ENCODE measurements around the gene ADRB1. TPM values are rescaled to one million over a fixed set of nuclear protein-coding genes. Genes with fewer than 3 reads are reported as not detected.

Gene ADRB1
- total and polyA plus RNA-seq, 5 experiments from 2014 or later: 0.08 to 0.12 TPM; not detected in 3

DNA sequence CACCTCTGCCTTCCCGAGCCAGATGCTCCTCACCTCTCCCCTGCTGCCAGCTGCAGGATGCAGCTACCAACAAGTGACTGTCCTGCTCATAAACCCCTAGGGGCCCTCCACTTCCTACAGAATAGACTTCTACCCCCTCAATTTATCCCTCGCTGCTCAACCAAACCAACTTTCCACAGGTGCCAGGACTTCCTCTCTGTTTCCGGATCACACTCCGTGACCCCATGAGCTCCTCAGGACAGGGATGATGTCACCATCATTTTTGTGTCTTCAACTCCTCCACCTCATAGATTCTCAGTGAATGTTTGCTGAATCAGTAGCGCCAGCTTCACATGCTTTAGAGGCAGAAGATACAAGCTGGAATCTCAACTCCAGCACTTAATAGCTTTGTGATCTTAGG lies 25.8 kb upstream of the ADRB1 start:
- Mint-ChIP-seq H3K4me1 (no peaks in the 10 kb centered on the region), H3K27ac (peak overlapping the region in 1 of 10 donors; percentile 76), H3K27me3 (peaks cover 6 to 56% (median 18%) of the 10 kb centered on the region in 5 donors), H3K9me3 (peaks cover 0 to 10% (median 8%) of the 10 kb centered on the region in 9 donors), H3K36me3 (peaks cover 0 to 6% (median 5%) of the 10 kb centered on the region in 3 donors), H3K4me3 (no peak overlapping the region)
- no peak for DNase-seq
- POLR2A ChIA-PET: no interaction called here
- ATAC-seq: no peak

- peaks cover 0 to 10% (median 8%) of the 10 kb centered on the region in 9 donors for H3K9me3 Mint-ChIP-seq
- no peak overlapping the region for H3K27ac Mint-ChIP-seq
- H3K4me3 Mint-ChIP-seq: no peak overlapping the region
- POLR2A ChIA-PET: no interaction called here
- ATAC-seq (no peak), DNase-seq (no peak)
- H3K4me1 Mint-ChIP-seq: peaks cover 0 to 6% (median 4%) of the 10 kb centered on the region in 4 donors
- H3K27me3 Mint-ChIP-seq: peaks cover 10 to 60% (median 19%) of the 10 kb centered on the region in 5 donors
- peaks cover 0 to 6% (median 5%) of the 10 kb centered on the region in 3 donors for H3K36me3 Mint-ChIP-seq
These were observed 24.4 kb upstream of the ADRB1 start for GRCh38 chr10:114019226-114019625.

GRCh38 chr10:114021154-114021553 lies 22.5 kb upstream of the ADRB1 start:
- ATAC-seq (no peak), DNase-seq (no peak)
- Mint-ChIP-seq H3K36me3 (no peaks in the 10 kb centered on the region), H3K4me3 (no peak overlapping the region), H3K4me1 (peaks cover 11 to 24% (median 18%) of the 10 kb centered on the region in 4 donors), H3K9me3 (peaks cover 0 to under 1% (median 0%) of the 10 kb centered on the region in 9 donors), H3K27ac (no peak overlapping the region), H3K27me3 (peaks cover 6 to 57% (median 19%) of the 10 kb centered on the region in 5 donors)
- POLR2A ChIA-PET: no interaction called here

DNA sequence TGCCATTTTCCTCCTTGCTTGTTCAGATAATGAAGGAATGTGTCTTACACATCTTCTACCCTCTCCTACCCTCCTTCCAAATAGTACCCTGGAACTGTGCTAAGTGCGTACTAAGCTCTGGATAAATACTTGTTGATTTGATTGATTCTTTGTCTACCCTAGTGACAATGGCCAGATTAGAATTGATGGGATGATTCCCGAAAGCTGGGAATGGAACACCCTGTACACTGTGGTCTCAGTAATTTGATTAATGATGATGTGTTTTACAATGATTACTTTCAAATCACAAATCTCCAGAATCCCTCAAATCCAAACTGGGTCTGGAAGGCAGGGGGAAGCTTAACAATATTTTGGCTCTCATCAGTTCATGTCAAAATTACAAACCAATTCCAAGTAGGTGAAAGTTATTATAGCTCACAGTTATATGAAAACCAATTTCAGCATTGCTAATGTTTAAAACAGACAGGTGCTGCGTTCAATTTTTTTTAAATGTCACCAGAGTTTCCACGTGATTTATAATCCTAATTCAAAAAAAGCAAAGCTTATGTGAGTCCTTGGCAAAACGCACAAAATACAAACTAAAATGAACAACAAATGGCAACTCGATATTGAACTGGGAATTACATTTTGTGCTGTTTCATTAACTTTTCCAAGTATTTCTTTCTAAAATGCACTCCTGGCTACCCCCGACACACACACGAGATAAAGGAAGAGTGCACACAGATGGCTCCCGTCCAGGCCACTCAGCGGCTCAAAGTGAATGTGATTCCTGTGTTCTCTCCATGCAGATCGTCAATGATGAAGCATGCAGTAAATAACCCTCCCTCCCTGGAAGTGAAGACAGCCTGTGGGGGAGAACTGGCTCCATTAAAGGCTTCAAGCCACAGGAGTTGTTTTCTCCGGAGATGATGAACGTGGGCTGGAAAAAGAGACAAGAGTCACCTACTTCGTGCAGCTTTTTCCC lies 21.7 kb upstream of the ADRB1 start:
- Mint-ChIP-seq H3K4me3 (no peak overlapping the region), H3K4me1 (peaks cover 11 to 24% (median 18%) of the 10 kb centered on the region in 4 donors), H3K36me3 (no peaks in the 10 kb centered on the region), H3K27me3 (peaks cover 6 to 54% (median 19%) of the 10 kb centered on the region in 5 donors), H3K9me3 (no peaks in the 10 kb centered on the region), H3K27ac (peak overlapping the region in 1 of 10 donors; percentile 2)
- DNase-seq: no peak
- ATAC-seq: no peak
- POLR2A ChIA-PET: no interaction called here

DNA sequence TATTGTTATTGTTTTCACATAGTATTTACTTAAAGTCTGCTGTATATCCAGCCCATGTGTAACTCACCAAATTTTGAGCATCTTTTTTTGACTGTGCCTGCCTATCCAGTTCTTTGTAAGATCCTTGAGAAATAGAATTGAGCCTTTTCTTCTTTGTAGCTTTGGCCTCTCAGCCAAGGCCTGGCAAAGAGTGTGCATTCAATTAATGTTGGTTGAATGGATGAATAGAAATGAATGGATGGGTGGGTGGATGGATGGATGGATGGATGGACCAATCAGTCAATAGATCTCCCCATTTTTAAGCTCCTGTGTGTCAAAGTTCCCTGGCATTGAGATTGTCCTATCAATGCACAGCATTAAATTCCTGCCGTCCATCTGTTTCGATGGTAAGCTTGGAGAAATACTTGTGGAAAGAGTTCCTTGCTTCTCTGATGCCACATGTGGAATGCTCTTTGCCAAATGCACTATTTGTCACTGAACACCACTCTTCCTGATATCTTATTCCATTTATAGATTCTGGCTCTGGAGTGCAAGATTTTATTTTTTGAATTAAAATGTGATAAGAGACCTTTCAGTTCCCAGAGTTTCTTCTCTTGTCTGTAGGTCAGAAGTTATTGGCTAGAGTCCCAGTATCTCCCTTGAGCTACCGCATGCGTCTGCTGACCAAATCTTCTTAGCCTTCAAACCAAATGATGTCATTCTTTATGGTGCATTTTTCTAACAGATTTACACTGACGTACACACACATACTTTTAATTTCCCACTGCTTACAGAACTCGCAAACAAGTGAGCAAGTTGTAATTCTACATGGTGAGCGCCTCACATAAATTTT lies 20.7 kb upstream of the ADRB1 start:
- Mint-ChIP-seq H3K27me3 (peaks cover 5 to 57% (median 19%) of the 10 kb centered on the region in 5 donors), H3K4me1 (peaks cover 12 to 24% (median 18%) of the 10 kb centered on the region in 4 donors), H3K36me3 (no peaks in the 10 kb centered on the region), H3K27ac (peak overlapping the region in 1 of 10 donors; percentile 2), H3K9me3 (no peaks in the 10 kb centered on the region), H3K4me3 (no peak overlapping the region)
- DNase-seq (no peak), ATAC-seq (no peak)
- POLR2A ChIA-PET: interaction anchor here (0.6 kb wide), 1 partner anchor 165 kb away, joined by 6 read pairs; no protein-coding TSS in a partner anchor

- peaks cover 12 to 72% (median 24%) of the 10 kb centered on the region in 5 donors for H3K27me3 Mint-ChIP-seq
- no peaks in the 10 kb centered on the region for H3K9me3 Mint-ChIP-seq
- no peaks in the 10 kb centered on the region for H3K36me3 Mint-ChIP-seq
- H3K27ac Mint-ChIP-seq: peak overlapping the region in 1 of 10 donors; percentile 45
- peak; percentile 37 to 60 for ATAC-seq
- POLR2A ChIA-PET: no interaction called here
- H3K4me3 Mint-ChIP-seq: peak overlapping the region in 7 of 10 donors; percentile 2 to 59 (median 24)
- peaks cover 12 to 28% (median 21%) of the 10 kb centered on the region in 4 donors for H3K4me1 Mint-ChIP-seq
- DNase-seq: peak in 2 of 10 donors; percentile 5 to 15
These were observed 18.6 kb upstream of the ADRB1 start for GRCh38 chr10:114024876-114025610.

GRCh38 chr10:114025611-114026130 lies 18.0 kb upstream of the ADRB1 start:
- POLR2A ChIA-PET: no interaction called here
- peaks cover 12 to 71% (median 24%) of the 10 kb centered on the region in 5 donors for H3K27me3 Mint-ChIP-seq
- ATAC-seq (no peak), DNase-seq (no peak)
- H3K4me3 Mint-ChIP-seq: peak overlapping the region in 5 of 10 donors; percentile 5 to 47 (median 19)
- no peaks in the 10 kb centered on the region for H3K36me3 Mint-ChIP-seq
- H3K4me1 Mint-ChIP-seq: peaks cover 12 to 28% (median 21%) of the 10 kb centered on the region in 4 donors
- H3K9me3 Mint-ChIP-seq: no peaks in the 10 kb centered on the region
- H3K27ac Mint-ChIP-seq: peak overlapping the region in 1 of 10 donors; percentile 45

DNA sequence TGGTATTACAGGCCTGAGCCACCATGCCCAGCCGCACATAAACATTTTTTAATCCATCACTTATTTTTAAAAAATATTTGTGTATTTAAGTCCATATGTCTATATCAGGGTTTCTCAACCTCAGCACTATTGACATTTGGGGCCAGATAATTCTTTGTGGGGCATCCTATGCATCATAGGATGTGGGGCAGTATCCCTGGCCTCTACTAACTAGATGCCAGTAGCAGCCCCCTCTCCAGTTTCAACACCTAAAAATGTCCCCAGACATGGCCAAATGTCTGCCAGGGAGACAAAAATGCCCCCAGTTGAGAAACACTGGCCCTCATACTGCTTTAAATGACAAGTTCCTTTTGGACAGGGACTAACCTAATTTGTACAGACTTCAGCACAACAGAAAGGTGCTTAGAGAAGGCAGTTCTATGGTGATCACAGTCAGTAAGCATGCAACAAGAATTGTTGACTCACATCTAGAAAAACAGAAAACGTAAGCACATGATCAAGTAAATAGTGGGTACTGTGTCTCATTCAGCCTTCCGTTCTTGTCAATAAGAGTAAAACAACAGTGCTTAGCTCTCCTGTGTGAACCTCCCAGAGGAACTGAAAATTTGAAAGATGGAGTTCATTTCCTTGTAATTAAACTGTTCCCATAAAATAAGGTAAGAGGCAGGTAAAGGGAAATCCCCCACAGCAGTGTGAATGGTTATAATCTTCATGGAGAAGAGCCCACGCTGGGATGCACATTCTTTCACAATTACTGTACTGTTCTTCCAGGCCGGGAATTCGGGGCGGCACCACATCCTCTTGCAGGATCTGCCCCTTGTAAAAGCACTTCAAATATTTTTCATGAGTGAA lies 17.3 kb upstream of the ADRB1 start:
- peaks cover 12 to 68% (median 24%) of the 10 kb centered on the region in 5 donors for H3K27me3 Mint-ChIP-seq
- DNase-seq: no peak
- H3K9me3 Mint-ChIP-seq: no peaks in the 10 kb centered on the region
- H3K27ac Mint-ChIP-seq: no peak overlapping the region
- no peaks in the 10 kb centered on the region for H3K36me3 Mint-ChIP-seq
- POLR2A ChIA-PET: no interaction called here
- ATAC-seq: no peak
- peaks cover 12 to 28% (median 21%) of the 10 kb centered on the region in 4 donors for H3K4me1 Mint-ChIP-seq
- H3K4me3 Mint-ChIP-seq: peak overlapping the region in 3 of 10 donors; percentile 19 to 47 (median 24)

- ATAC-seq (no peak), DNase-seq (no peak)
- POLR2A ChIA-PET: no interaction called here
- Mint-ChIP-seq H3K36me3 (no peaks in the 10 kb centered on the region), H3K4me3 (no peak overlapping the region), H3K27me3 (peaks cover 12 to 62% (median 20%) of the 10 kb centered on the region in 5 donors), H3K9me3 (no peaks in the 10 kb centered on the region), H3K4me1 (peaks cover 12 to 28% (median 21%) of the 10 kb centered on the region in 4 donors), H3K27ac (no peak overlapping the region)
These were observed 16.6 kb upstream of the ADRB1 start for GRCh38 chr10:114027041-114027394.

- Mint-ChIP-seq H3K4me1 (peaks cover 12 to 28% (median 21%) of the 10 kb centered on the region in 4 donors), H3K27me3 (peaks cover 9 to 53% (median 22%) of the 10 kb centered on the region in 5 donors)
- DNase-seq: no peak
These were observed 15.7 kb upstream of the ADRB1 start for GRCh38 chr10:114027951-114028350.

GRCh38 chr10:114028425-114028824 lies 15.2 kb upstream of the ADRB1 start:
- no peaks in the 10 kb centered on the region for H3K9me3 Mint-ChIP-seq
- DNase-seq: no peak
- no peaks in the 10 kb centered on the region for H3K36me3 Mint-ChIP-seq
- H3K4me1 Mint-ChIP-seq: peaks cover 12 to 28% (median 21%) of the 10 kb centered on the region in 4 donors
- H3K27ac Mint-ChIP-seq: no peak overlapping the region
- H3K4me3 Mint-ChIP-seq: no peak overlapping the region
- POLR2A ChIA-PET: no interaction called here
- peaks cover 6 to 51% (median 19%) of the 10 kb centered on the region in 5 donors for H3K27me3 Mint-ChIP-seq
- ATAC-seq: no peak

More at GRCh38 chr10:114027951-114028350, 15.7 kb upstream of the ADRB1 start:
- Mint-ChIP-seq H3K4me3 (no peak overlapping the region), H3K9me3 (no peaks in the 10 kb centered on the region), H3K27ac (peak overlapping the region in 1 of 10 donors; percentile 15), H3K36me3 (no peaks in the 10 kb centered on the region)
- no peak for ATAC-seq
- POLR2A ChIA-PET: no interaction called here
